HG02759 (cell line): ENCODE data around the gene SRPK3.
"Not testable (repeated sequence)": the region's sequence is repeated elsewhere in the genome, so short reads cannot be mapped to it uniquely, and the experiment has no call there.

Source experiments
- ATAC-seq: cut with Tn5 transposase; IDR thresholded peaks from one replicate; pipeline ENCODE4 v1.9.1; 2021; ENCODE audit warnings: mild to moderate bottlenecking, moderate library complexity; ENCODE audit not compliant: unreplicated experiment

The SRPK3 gene

GRCh38 chrX:153803211-153804099 is 22.6 kb downstream of the SRPK3 start:
- no peak for ATAC-seq

GRCh38 chrX:153804100-153804595 is 23.3 kb downstream of the SRPK3 start:
- ATAC-seq = no peak

- no peak for ATAC-seq
Observed at GRCh38 chrX:153804621-153805020, 23.8 kb downstream of the SRPK3 start.

GRCh38 chrX:153805436-153805835 is 24.6 kb downstream of the SRPK3 start:
- ATAC-seq = no peak

- no peak for ATAC-seq
Observed at GRCh38 chrX:153806999-153807575, 26.2 kb downstream of the SRPK3 start.

GRCh38 chrX:153807976-153808375 is 27.1 kb downstream of the SRPK3 start:
- no peak for ATAC-seq

- no peak for ATAC-seq
Observed at GRCh38 chrX:153812220-153812619, 31.4 kb downstream of the SRPK3 start.

GRCh38 chrX:153813161-153813560 is 32.3 kb downstream of the SRPK3 start:
- ATAC-seq = no peak

GRCh38 chrX:153814591-153815315 is 33.9 kb downstream of the SRPK3 start:
- no peak for ATAC-seq

- no peak for ATAC-seq
Observed at GRCh38 chrX:153816831-153817690, 36.2 kb downstream of the SRPK3 start.

- not testable (repeated sequence) for ATAC-seq
Observed at GRCh38 chrX:153818064-153818463, 37.2 kb downstream of the SRPK3 start.

- ATAC-seq = no peak
Observed at GRCh38 chrX:153818571-153819383, 37.9 kb downstream of the SRPK3 start.

GRCh38 chrX:153819384-153820040 is 38.7 kb downstream of the SRPK3 start:
- no peak for ATAC-seq

GRCh38 chrX:153820601-153821000 is 39.8 kb downstream of the SRPK3 start:
- ATAC-seq = no peak

GRCh38 chrX:153821066-153821465 is 40.2 kb downstream of the SRPK3 start:
- no peak for ATAC-seq

- ATAC-seq = no peak
Observed at GRCh38 chrX:153824348-153824747, 43.5 kb downstream of the SRPK3 start.

GRCh38 chrX:153825042-153825441 is 44.2 kb downstream of the SRPK3 start:
- ATAC-seq = no peak

- ATAC-seq = no peak
Observed at GRCh38 chrX:153827016-153827415, 46.2 kb downstream of the SRPK3 start.

GRCh38 chrX:153827903-153828302 is 47.1 kb downstream of the SRPK3 start:
- ATAC-seq = no peak
